Measurements from ENCODE around the gene GRIP2.

GRIP2 gene

GRCh38 chr3:14534516-14535191 lies 5.5 kb downstream of the GRIP2 start:
- TF ChIP-seq POLR2AphosphoS5 (IDR thresholded peaks at IDR 0.05; ENCODE audit: low read depth, low read length) (no peak), TAF1 (IDR thresholded peaks at IDR 0.05; ENCODE audit: borderline replicate concordance, insufficient read depth, low read length) (no peak), FOXP2 (optimal IDR thresholded peaks at IDR 0.05; ENCODE audit: borderline replicate concordance, extremely low read depth, extremely low read length, insufficient read depth) (no peak), SIN3A (IDR thresholded peaks at IDR 0.05; ENCODE audit: borderline replicate concordance, insufficient read depth, low read length) (no peak)
- TF ChIP-seq, protein P1, sequence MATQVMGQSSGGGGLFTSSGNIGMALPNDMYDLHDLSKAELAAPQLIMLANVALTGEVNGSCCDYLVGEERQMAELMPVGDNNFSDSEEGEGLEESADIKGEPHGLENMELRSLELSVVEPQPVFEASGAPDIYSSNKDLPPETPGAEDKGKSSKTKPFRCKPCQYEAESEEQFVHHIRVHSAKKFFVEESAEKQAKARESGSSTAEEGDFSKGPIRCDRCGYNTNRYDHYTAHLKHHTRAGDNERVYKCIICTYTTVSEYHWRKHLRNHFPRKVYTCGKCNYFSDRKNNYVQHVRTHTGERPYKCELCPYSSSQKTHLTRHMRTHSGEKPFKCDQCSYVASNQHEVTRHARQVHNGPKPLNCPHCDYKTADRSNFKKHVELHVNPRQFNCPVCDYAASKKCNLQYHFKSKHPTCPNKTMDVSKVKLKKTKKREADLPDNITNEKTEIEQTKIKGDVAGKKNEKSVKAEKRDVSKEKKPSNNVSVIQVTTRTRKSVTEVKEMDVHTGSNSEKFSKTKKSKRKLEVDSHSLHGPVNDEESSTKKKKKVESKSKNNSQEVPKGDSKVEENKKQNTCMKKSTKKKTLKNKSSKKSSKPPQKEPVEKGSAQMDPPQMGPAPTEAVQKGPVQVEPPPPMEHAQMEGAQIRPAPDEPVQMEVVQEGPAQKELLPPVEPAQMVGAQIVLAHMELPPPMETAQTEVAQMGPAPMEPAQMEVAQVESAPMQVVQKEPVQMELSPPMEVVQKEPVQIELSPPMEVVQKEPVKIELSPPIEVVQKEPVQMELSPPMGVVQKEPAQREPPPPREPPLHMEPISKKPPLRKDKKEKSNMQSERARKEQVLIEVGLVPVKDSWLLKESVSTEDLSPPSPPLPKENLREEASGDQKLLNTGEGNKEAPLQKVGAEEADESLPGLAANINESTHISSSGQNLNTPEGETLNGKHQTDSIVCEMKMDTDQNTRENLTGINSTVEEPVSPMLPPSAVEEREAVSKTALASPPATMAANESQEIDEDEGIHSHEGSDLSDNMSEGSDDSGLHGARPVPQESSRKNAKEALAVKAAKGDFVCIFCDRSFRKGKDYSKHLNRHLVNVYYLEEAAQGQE (IDR thresholded peaks at IDR 0.05; ENCODE audit: insufficient read depth in 1 of 2, low read depth in 2 of 2, low read length in 2 of 2): no peak

GRCh38 chr3:14533457-14533958 lies 6.6 kb downstream of the GRIP2 start:
- TF ChIP-seq SIN3A (IDR thresholded peaks at IDR 0.05; ENCODE audit: borderline replicate concordance, insufficient read depth, low read length) (no peak), TAF1 (IDR thresholded peaks at IDR 0.05; ENCODE audit: borderline replicate concordance, insufficient read depth, low read length) (no peak), FOXP2 (optimal IDR thresholded peaks at IDR 0.05; ENCODE audit: borderline replicate concordance, extremely low read depth, extremely low read length, insufficient read depth) (no peak), POLR2AphosphoS5 (IDR thresholded peaks at IDR 0.05; ENCODE audit: low read depth, low read length) (no peak)

DNA sequence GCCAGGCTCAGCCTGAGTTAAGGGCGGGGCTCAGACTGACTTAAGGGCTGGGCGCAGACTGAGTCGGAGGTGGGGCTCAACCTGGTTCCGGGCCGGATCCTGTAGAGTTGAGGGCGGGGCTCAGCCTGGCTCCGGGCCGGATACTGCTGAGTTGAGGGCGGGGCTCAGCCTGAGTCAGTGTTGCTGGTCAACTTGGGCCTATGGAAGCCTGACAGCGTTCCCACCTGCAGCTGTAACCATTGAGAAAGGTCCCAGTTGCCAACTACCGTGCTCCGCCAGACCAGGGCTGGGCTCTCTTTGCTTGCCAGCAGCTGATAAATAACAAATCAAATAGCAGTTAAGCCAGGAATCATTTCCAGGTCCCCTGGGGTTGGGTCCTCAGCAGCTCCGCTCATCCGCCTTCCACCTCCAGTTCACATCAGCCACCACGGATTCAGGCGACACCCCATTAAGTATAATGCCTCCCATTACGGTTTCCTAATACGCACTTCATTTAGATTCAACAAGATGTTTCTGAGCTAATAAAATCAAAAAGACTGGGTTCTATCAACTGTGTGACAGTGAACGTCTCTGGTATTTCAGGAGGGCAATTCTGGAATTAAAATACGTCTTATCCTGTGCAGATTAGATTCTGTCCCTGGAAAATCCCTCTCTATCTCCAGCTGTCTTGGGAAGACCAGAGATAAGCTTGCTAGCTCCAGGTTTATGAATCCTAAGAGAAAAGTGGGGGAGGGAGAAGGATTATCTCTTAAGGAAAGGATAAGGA lies 7.3 kb downstream of the GRIP2 start:
- no peak for TF ChIP-seq TAF1 (IDR thresholded peaks at IDR 0.05; ENCODE audit: borderline replicate concordance, insufficient read depth, low read length)
- peak; percentile 49 for TF ChIP-seq FOXP2 (optimal IDR thresholded peaks at IDR 0.05; ENCODE audit: borderline replicate concordance, extremely low read depth, extremely low read length, insufficient read depth)
- TF ChIP-seq, protein P1 (IDR thresholded peaks at IDR 0.05; ENCODE audit: insufficient read depth in 1 of 2, low read depth in 2 of 2, low read length in 2 of 2): no peak
- TF ChIP-seq SIN3A (IDR thresholded peaks at IDR 0.05; ENCODE audit: borderline replicate concordance, insufficient read depth, low read length): no peak
- no peak for TF ChIP-seq POLR2AphosphoS5 (IDR thresholded peaks at IDR 0.05; ENCODE audit: low read depth, low read length)

- TF ChIP-seq TAF1 (IDR thresholded peaks at IDR 0.05; ENCODE audit: borderline replicate concordance, insufficient read depth, low read length) (no peak), FOXP2 (optimal IDR thresholded peaks at IDR 0.05; ENCODE audit: borderline replicate concordance, extremely low read depth, extremely low read length, insufficient read depth) (no peak), SIN3A (IDR thresholded peaks at IDR 0.05; ENCODE audit: borderline replicate concordance, insufficient read depth, low read length) (no peak), POLR2AphosphoS5 (IDR thresholded peaks at IDR 0.05; ENCODE audit: low read depth, low read length) (no peak)
- TF ChIP-seq, protein P1 (IDR thresholded peaks at IDR 0.05; ENCODE audit: insufficient read depth in 1 of 2, low read depth in 2 of 2, low read length in 2 of 2): no peak
These were observed 8.2 kb downstream of the GRIP2 start for GRCh38 chr3:14531856-14532395.

DNA sequence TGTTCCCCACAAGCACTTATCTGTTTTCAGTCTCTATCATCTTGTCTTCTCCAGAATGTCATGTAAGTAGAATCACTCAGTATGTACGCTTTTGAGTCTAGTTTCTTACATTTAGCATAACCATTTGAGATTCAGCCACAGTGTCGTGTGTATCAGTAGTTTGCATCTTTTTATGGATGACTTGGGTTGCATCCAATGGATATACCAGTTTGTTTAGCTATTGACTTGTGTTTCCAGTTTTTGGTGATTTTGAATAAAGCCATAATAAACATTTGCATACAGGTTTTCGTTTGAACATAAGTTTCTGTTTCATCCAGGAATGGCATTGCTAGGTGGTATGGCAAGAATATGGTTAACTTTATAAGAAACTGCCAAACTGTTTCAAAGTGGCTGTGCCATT lies 12.1 kb downstream of the GRIP2 start:
- no peak for TF ChIP-seq FOXP2 (optimal IDR thresholded peaks at IDR 0.05; ENCODE audit: borderline replicate concordance, extremely low read depth, extremely low read length, insufficient read depth)
- TF ChIP-seq POLR2AphosphoS5 (IDR thresholded peaks at IDR 0.05; ENCODE audit: low read depth, low read length): no peak

All from PFSK-1 (cell line).